A549 (cell line): ENCODE measurements around the gene GRIK2.

Experiments
- FOSL2 ChIP-seq, 2 experiments: fragments of 450-650 bp in 1 of 2; fragments of >200 bp in 1 of 2; sonication (Bioruptor Twin) in 1 of 2; formaldehyde crosslinking; IDR thresholded peaks; 2 replicates each; pipeline versions ENCODE4 v1.5.0 to v1.6.1; 2016 to 2020; ENCODE audit warnings: mild to moderate bottlenecking in 1 of 2, moderate library complexity in 1 of 2
- JUN ChIP-seq, 2 experiments: fragments of >200 bp; sonication (Bioruptor Twin); formaldehyde crosslinking; IDR thresholded peaks; 2 replicates in 1 of 2; 3 replicates in 1 of 2; pipeline ENCODE4 v1.6.1; 2016 to 2017
- JUNB ChIP-seq: fragments of >200 bp; sonication (Bioruptor Twin); formaldehyde crosslinking; IDR thresholded peaks from 2 replicates; pipeline ENCODE4 v1.6.1; 2016
- MYC ChIP-seq: IDR thresholded peaks from 2 replicates; pipeline ENCODE4 v1.6.1; 2012; ENCODE audit warnings: mild to moderate bottlenecking, inconsistent platforms, low read length, improper control_type of control experiment, borderline replicate concordance
- POLR2A ChIP-seq: IDR thresholded peaks from 2 replicates; pipeline ENCODE4 v1.6.1; 2012; ENCODE audit warnings: mild to moderate bottlenecking, low read length
- RCOR1 ChIP-seq: fragments of 150-350 bp; IDR thresholded peaks from 2 replicates; pipeline ENCODE4 v1.6.1; 2014; ENCODE audit warnings: antibody characterized with exemption, low read length, low read depth
- ZFP36 ChIP-seq: fragments of 450-650 bp; IDR thresholded peaks from 2 replicates; pipeline ENCODE4 v1.6.1; 2014; ENCODE audit warnings: borderline replicate concordance; ENCODE audit not compliant: partially characterized antibody
- TF ChIP-seq, protein P1 (sequence below): fragments of >200 bp; sonication (Bioruptor Twin); formaldehyde crosslinking; IDR thresholded peaks from 3 replicates; pipeline ENCODE4 v1.5.1; 2016
- TF ChIP-seq, protein P2 (sequence below): fragments of 450-650 bp; IDR thresholded peaks from 2 replicates; pipeline ENCODE4 v1.6.1; 2014; ENCODE audit warnings: antibody characterized with exemption
- TF ChIP-seq, protein P3 (sequence below): IDR thresholded peaks from 2 replicates; pipeline ENCODE4 v1.6.1; 2012

DNA sequence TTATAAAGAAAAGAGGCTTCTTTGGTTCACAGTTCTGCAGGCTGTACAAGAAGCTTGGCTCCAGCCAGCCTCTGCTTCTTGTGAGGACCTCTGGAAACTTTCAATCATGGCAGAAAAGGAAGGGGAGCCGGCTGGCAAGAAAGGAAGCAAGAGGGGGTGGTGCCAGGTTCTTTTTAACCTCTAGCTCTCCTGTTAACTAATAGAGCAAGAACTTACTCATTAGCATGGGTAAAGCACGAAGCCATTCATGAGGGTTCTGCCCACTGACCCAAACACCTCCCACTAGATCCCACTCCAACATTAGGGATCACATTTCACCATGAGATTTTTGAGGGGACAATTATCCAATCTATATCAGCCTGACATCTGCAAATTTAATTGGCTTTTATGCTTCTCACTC, 347.1 kb downstream of the GRIK2 start:
- TF ChIP-seq JUN (IDR thresholded peaks at IDR 0.05), result no peak
- no peak for TF ChIP-seq POLR2A
- no peak for TF ChIP-seq RCOR1
- TF ChIP-seq ZFP36, result no peak
- TF ChIP-seq, protein P1, sequence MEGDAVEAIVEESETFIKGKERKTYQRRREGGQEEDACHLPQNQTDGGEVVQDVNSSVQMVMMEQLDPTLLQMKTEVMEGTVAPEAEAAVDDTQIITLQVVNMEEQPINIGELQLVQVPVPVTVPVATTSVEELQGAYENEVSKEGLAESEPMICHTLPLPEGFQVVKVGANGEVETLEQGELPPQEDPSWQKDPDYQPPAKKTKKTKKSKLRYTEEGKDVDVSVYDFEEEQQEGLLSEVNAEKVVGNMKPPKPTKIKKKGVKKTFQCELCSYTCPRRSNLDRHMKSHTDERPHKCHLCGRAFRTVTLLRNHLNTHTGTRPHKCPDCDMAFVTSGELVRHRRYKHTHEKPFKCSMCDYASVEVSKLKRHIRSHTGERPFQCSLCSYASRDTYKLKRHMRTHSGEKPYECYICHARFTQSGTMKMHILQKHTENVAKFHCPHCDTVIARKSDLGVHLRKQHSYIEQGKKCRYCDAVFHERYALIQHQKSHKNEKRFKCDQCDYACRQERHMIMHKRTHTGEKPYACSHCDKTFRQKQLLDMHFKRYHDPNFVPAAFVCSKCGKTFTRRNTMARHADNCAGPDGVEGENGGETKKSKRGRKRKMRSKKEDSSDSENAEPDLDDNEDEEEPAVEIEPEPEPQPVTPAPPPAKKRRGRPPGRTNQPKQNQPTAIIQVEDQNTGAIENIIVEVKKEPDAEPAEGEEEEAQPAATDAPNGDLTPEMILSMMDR, result no peak
- no peak for TF ChIP-seq MYC
- no peak for TF ChIP-seq JUNB
- TF ChIP-seq, protein P2, sequence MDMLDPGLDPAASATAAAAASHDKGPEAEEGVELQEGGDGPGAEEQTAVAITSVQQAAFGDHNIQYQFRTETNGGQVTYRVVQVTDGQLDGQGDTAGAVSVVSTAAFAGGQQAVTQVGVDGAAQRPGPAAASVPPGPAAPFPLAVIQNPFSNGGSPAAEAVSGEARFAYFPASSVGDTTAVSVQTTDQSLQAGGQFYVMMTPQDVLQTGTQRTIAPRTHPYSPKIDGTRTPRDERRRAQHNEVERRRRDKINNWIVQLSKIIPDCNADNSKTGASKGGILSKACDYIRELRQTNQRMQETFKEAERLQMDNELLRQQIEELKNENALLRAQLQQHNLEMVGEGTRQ, result no peak
- TF ChIP-seq, protein P3, sequence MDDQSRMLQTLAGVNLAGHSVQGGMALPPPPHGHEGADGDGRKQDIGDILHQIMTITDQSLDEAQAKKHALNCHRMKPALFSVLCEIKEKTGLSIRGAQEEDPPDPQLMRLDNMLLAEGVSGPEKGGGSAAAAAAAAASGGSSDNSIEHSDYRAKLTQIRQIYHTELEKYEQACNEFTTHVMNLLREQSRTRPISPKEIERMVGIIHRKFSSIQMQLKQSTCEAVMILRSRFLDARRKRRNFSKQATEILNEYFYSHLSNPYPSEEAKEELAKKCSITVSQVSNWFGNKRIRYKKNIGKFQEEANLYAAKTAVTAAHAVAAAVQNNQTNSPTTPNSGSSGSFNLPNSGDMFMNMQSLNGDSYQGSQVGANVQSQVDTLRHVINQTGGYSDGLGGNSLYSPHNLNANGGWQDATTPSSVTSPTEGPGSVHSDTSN, result no peak
- TF ChIP-seq FOSL2 (IDR thresholded peaks at IDR 0.05), result no peak
- no peak for TF ChIP-seq FOSL2 (CRISPR knock-in tag; IDR thresholded peaks at IDR 0.05)
